A549 (cell line): ENCODE data around the gene ACER1. TPM values are rescaled to one million over a fixed set of nuclear protein-coding genes. Genes with fewer than 3 reads are reported as not detected.

Experiments used
- ATAC-seq, 2 experiments: fragments of 200-7000 bp in 1 of 2; fragments of >200 bp in 1 of 2; cut with Nextera tagmentation in 1 of 2; cut with Tn5 transposase in 1 of 2; 3 replicates each; pipeline versions ENCODE4 v1.8.0 to v1.9.1; 2018 to 2020; ENCODE audit warnings: mild to moderate bottlenecking in 1 of 2, moderate library complexity in 1 of 2
- CTCF ChIA-PET: fragments of 300-600 bp; sonication (Branson Sonifier 250); formaldehyde crosslinking; extraction: SDS; loops from one replicate; lab custom pipeline; 2021; ENCODE audit warnings: antibody characterized with exemption, inconsistent platforms; lab: Yijun Ruan, JAX
- POLR2A ChIA-PET: fragments of 350-600 bp; formaldehyde crosslinking; extraction: SDS; loops from one replicate; lab custom pipeline; 2021; ENCODE audit warnings: antibody characterized with exemption, inconsistent platforms; lab: Yijun Ruan, JAX
- DNase-seq, 2 experiments: peaks; one replicate each; pipeline versions ENCODE4 v3.0.0 to v3.0.0-alpha.2; 2011 to 2016; ENCODE audit warnings: low read depth in 1 of 2, low spot score in 1 of 2
- FAIRE-seq: peaks from 2 replicates; lab custom pipeline; 2011; peaks lifted over from hg19 to GRCh38; lab: Jason Lieb, UNC
- H3K27ac ChIP-seq, 2 experiments: fragments of >200 bp; sonication (Bioruptor Twin); formaldehyde crosslinking; 3 replicates each; pipeline ENCODE4 v1.5.1; 2016 to 2017
- H3K4me1 ChIP-seq: fragments of >200 bp; sonication (Bioruptor Twin); formaldehyde crosslinking; 3 replicates; pipeline ENCODE4 v1.6.1; 2016
- H3K4me2 ChIP-seq: fragments of >200 bp; sonication (Bioruptor Twin); formaldehyde crosslinking; 3 replicates; pipeline ENCODE4 v1.6.1; 2016
- H3K4me3 ChIP-seq: fragments of >200 bp; sonication (Bioruptor Twin); formaldehyde crosslinking; 3 replicates; pipeline ENCODE4 v1.5.1; 2016
- H3K9me3 ChIP-seq: fragments of >200 bp; sonication (Bioruptor Twin); formaldehyde crosslinking; 3 replicates; pipeline ENCODE4 v1.6.1; 2016
- CBX2 ChIP-seq: fragments of 200-600 bp; sonication (generic); IDR thresholded peaks from 2 replicates; pipeline ENCODE4 v1.6.1; 2016; ENCODE audit warnings: low read depth, mild to moderate bottlenecking, borderline replicate concordance
- CBX8 ChIP-seq: fragments of 200-600 bp; sonication (generic); IDR thresholded peaks from 2 replicates; pipeline ENCODE4 v1.6.1; 2016
- CTCF ChIP-seq: fragments of >200 bp; sonication (Bioruptor Twin); formaldehyde crosslinking; IDR thresholded peaks from 3 replicates; pipeline ENCODE4 v1.5.1; 2016
- EP300 ChIP-seq, 2 experiments: fragments of >200 bp; sonication (Bioruptor Twin); formaldehyde crosslinking; IDR thresholded peaks; 2 replicates in 1 of 2; 3 replicates in 1 of 2; pipeline ENCODE4 v1.6.1; 2016 to 2017
- FOSL2 ChIP-seq, 2 experiments: fragments of 450-650 bp in 1 of 2; fragments of >200 bp in 1 of 2; sonication (Bioruptor Twin) in 1 of 2; formaldehyde crosslinking; IDR thresholded peaks; 2 replicates each; pipeline versions ENCODE4 v1.5.0 to v1.6.1; 2016 to 2020; ENCODE audit warnings: mild to moderate bottlenecking in 1 of 2, moderate library complexity in 1 of 2
- GATA3 ChIP-seq: IDR thresholded peaks from 2 replicates; pipeline ENCODE4 v1.6.1; 2012; ENCODE audit warnings: borderline replicate concordance
- HDAC2 ChIP-seq: fragments of 200-600 bp; sonication (generic); IDR thresholded peaks from 2 replicates; pipeline ENCODE4 v1.6.1; 2016
- HMGXB4 ChIP-seq: fragments of 250-450 bp; sonication (Bioruptor Pico); IDR thresholded peaks from 2 replicates; pipeline ENCODE4 v1.5.0; 2021; ENCODE audit warnings: mild to moderate bottlenecking, moderate library complexity, borderline replicate concordance
- JUNB ChIP-seq: fragments of >200 bp; sonication (Bioruptor Twin); formaldehyde crosslinking; IDR thresholded peaks from 2 replicates; pipeline ENCODE4 v1.6.1; 2016
- KDM1A ChIP-seq: fragments of 200-600 bp; sonication (generic); IDR thresholded peaks from 2 replicates; pipeline ENCODE4 v1.6.1; 2016; ENCODE audit warnings: low read depth, mild to moderate bottlenecking
- KDM5A ChIP-seq: fragments of 200-600 bp; sonication (generic); IDR thresholded peaks from 2 replicates; pipeline ENCODE4 v1.6.1; 2016; ENCODE audit warnings: antibody characterized with exemption, mild to moderate bottlenecking
- MAX ChIP-seq: IDR thresholded peaks from 2 replicates; pipeline ENCODE4 v1.6.1; 2012
- POLR2AphosphoS2 ChIP-seq: conservative IDR thresholded peaks from 2 replicates; pipeline ENCODE4 v1.6.1; 2012; ENCODE audit warnings: low read length, improper control_type of control experiment, inconsistent platforms
- RAD21 ChIP-seq, 2 experiments: fragments of >200 bp in 1 of 2; sonication (Bioruptor Twin) in 1 of 2; formaldehyde crosslinking in 1 of 2; IDR thresholded peaks in 1 of 2; conservative IDR thresholded peaks in 1 of 2; 2 replicates in 1 of 2; 3 replicates in 1 of 2; pipeline ENCODE4 v1.6.1; 2012 to 2018; ENCODE audit warnings: inconsistent platforms in 1 of 2
- REST ChIP-seq: fragments of 200-600 bp; sonication (generic); IDR thresholded peaks from 2 replicates; pipeline ENCODE4 v1.6.1; 2016; ENCODE audit warnings: antibody characterized with exemption, mild to moderate bottlenecking, moderate library complexity
- RFX5 ChIP-seq: fragments of 450-650 bp; IDR thresholded peaks from 2 replicates; pipeline ENCODE4 v1.7.1; 2014; ENCODE audit warnings: antibody characterized with exemption, mild to moderate bottlenecking, moderate library complexity
- SREBF2 ChIP-seq: fragments of 450-650 bp; IDR thresholded peaks from 2 replicates; pipeline ENCODE4 v1.6.1; 2014; ENCODE audit warnings: mild to moderate bottlenecking, moderate library complexity
- USF2 ChIP-seq: fragments of 450-650 bp; IDR thresholded peaks from 2 replicates; pipeline ENCODE4 v1.6.1; 2014; ENCODE audit warnings: antibody characterized with exemption
- ZFP36 ChIP-seq: fragments of 450-650 bp; IDR thresholded peaks from 2 replicates; pipeline ENCODE4 v1.6.1; 2014; ENCODE audit warnings: borderline replicate concordance; ENCODE audit not compliant: partially characterized antibody
- ZNF302 ChIP-seq: fragments of 250-450 bp; sonication (Bioruptor Pico); IDR thresholded peaks from 2 replicates; pipeline ENCODE4 v1.9.0; 2021; ENCODE audit warnings: inconsistent platforms, mild to moderate bottlenecking, moderate library complexity
- WGBS: methylation state at CpG from one replicate; pipeline ENCODE4 v1.1.6; 2017; ENCODE audit errors: missing lambda C conversion rate; 5-methylcytosine and 5-hydroxymethylcytosine counted together
- polyA plus RNA-seq, 4 experiments: library from polyadenylated mRNA; depleted of rRNA in 3 of 4; stranded (reverse); fragments of >200 nt; fragmentation: RNase III in 1 of 4; extraction: RNeasy Plus Mini Kit Qiagen cat#74134 plus additional on column Dnase treatment in 1 of 4; gene quantifications; 2 replicates in 3 of 4; 3 replicates in 1 of 4; pipeline ENCODE4 v1.2.3, GENCODE V29; 2011 to 2017

Gene ACER1
- polyA plus RNA-seq, 2 of the 4 experiments (the other 2 are of a cell fraction): not detected

GRCh38 chr19:6270822-6271221, 62.6 kb downstream of the ACER1 start (continued):
- no peak for TF ChIP-seq REST
- TF ChIP-seq FOSL2 (IDR thresholded peaks at IDR 0.05): no peak
- TF ChIP-seq FOSL2 (CRISPR knock-in tag; IDR thresholded peaks at IDR 0.05): no peak
- no peak for TF ChIP-seq MAX
- no peak for TF ChIP-seq KDM1A
- TF ChIP-seq, all 56 proteins: peak for 0

- DNase-seq: no peak
- TF ChIP-seq KDM5A (no peak), GATA3 (no peak), USF2 (no peak)
- TF ChIP-seq, all 56 proteins: peak for 0
- H3K4me1 ChIP-seq: peaks cover 7% of the 10 kb centered on the region; the same call in 1 of the 3 replicates
- H3K9me3 ChIP-seq: no peaks in the 10 kb centered on the region
- ChIA-PET POLR2A (no interaction called here), CTCF (interaction anchor here (0.6 to 2.3 kb wide), 3 partner anchors 9 to 536 kb away, joined by 5 to 13 read pairs (median 5); no protein-coding TSS in a partner anchor)
- H3K4me2 ChIP-seq: no peak overlapping the region
- no peak overlapping the region for H3K4me3 ChIP-seq
- WGBS: 85% methylated on average over 12 of the region's 31 CpGs
- H3K27ac ChIP-seq: no peak overlapping the region
- FAIRE-seq (no peak), ATAC-seq (no peak)
These were observed 63.2 kb downstream of the ACER1 start for GRCh38 chr19:6270076-6270745.

- FAIRE-seq (no peak), DNase-seq (no peak), ATAC-seq (no peak)
- Histone ChIP-seq H3K9me3 (no peaks in the 10 kb centered on the region), H3K4me3 (no peak overlapping the region), H3K27ac (no peak overlapping the region), H3K4me1 (peaks cover 6% of the 10 kb centered on the region; the same call in 1 of the 3 replicates), H3K4me2 (no peak overlapping the region)
- ChIA-PET POLR2A (no interaction called here), CTCF (interaction anchor here (2.3 kb wide), 1 partner anchor 51 kb away, joined by 13 read pairs; no protein-coding TSS in a partner anchor)
- 92% methylated on average over 29 of the region's 33 CpGs for WGBS
- TF ChIP-seq SREBF2: no peak
- no peak for TF ChIP-seq EP300 (IDR thresholded peaks at IDR 0.05)
- TF ChIP-seq POLR2AphosphoS2: no peak
- TF ChIP-seq ZNF302 (CRISPR knock-in tag): no peak
- no peak for TF ChIP-seq ZFP36
- TF ChIP-seq CTCF: no peak
- TF ChIP-seq CBX2: no peak
- TF ChIP-seq RFX5: no peak
- TF ChIP-seq HMGXB4: no peak
- no peak for TF ChIP-seq RAD21 (conservative IDR thresholded peaks at IDR 0.05 in 1 of 2, IDR thresholded peaks at IDR 0.05 in 1 of 2)
- no peak for TF ChIP-seq JUNB
- TF ChIP-seq CBX8: no peak
- no peak for TF ChIP-seq REST
- no peak for TF ChIP-seq HDAC2
These were observed 64.1 kb downstream of the ACER1 start for GRCh38 chr19:6269101-6269886.
